BJ (cell line): Measurements from ENCODE around the gene TM2D3. TPM values are rescaled to one million over a fixed set of nuclear protein-coding genes. Genes with fewer than 3 reads are reported as not detected.

ENCODE experiments used
- CTCF ChIA-PET: fragments of 350-600 bp; formaldehyde crosslinking; extraction: SDS; loops from one replicate; lab custom pipeline; 2021; ENCODE audit warnings: antibody characterized with exemption, inconsistent platforms; lab: Yijun Ruan, JAX
- POLR2A ChIA-PET: fragments of 300-600 bp; sonication (Branson Sonifier 250); formaldehyde crosslinking; extraction: SDS; loops from one replicate; lab custom pipeline; 2021; ENCODE audit warnings: antibody characterized with exemption; lab: Charles Lee
- DNase-seq: peaks from one replicate; pipeline ENCODE4 v3.0.0-alpha.2; 2011; ENCODE audit warnings: low read depth
- H3K27me3 ChIP-seq: 2 replicates; pipeline ENCODE4 v1.6.0; 2011; ENCODE audit warnings: low read length; ENCODE audit not compliant: control insufficient read depth, insufficient read depth
- H3K36me3 ChIP-seq: 2 replicates; pipeline ENCODE4 v1.5.1; 2011; ENCODE audit warnings: low read length; ENCODE audit not compliant: control insufficient read depth, insufficient read depth
- H3K4me3 ChIP-seq: 2 replicates; pipeline ENCODE4 v1.5.1; 2011; ENCODE audit warnings: low read depth, mild to moderate bottlenecking, control low read depth, low read length
- CTCF ChIP-seq: IDR thresholded peaks from 2 replicates; pipeline ENCODE4 v1.5.1; 2011; ENCODE audit warnings: low read depth, mild to moderate bottlenecking, control low read depth, inconsistent platforms, low read length, moderate library complexity; ENCODE audit not compliant: insufficient read depth
- polyA plus RNA-seq: library from polyadenylated mRNA; depleted of rRNA; stranded (reverse); fragments of >200 nt; gene quantifications from 2 replicates; pipeline ENCODE4 v1.2.3, GENCODE V29; 2011

Gene TM2D3
- polyA plus RNA-seq, 1 experiment, result 34.7 TPM

DNA sequence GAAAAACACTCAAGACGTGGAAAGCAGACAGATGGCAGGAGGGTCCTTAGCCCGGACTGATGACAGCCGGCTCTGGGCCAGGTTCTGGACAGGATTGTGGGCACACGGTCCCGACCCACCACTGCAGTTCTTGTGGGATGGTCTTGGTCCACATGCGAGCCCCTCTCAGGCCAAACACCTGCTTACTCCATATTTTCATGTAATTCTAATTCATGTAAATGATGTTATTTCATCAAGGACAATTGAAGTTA is 32.6 kb downstream of the TM2D3 start:
- no peak for TF ChIP-seq CTCF
- no peak for DNase-seq
- Histone ChIP-seq H3K27me3 (no peaks in the 10 kb centered on the region), H3K36me3 (no peaks in the 10 kb centered on the region), H3K4me3 (no peak overlapping the region)
- POLR2A ChIA-PET, result no interaction called here
- CTCF ChIA-PET, result no interaction called here

DNA sequence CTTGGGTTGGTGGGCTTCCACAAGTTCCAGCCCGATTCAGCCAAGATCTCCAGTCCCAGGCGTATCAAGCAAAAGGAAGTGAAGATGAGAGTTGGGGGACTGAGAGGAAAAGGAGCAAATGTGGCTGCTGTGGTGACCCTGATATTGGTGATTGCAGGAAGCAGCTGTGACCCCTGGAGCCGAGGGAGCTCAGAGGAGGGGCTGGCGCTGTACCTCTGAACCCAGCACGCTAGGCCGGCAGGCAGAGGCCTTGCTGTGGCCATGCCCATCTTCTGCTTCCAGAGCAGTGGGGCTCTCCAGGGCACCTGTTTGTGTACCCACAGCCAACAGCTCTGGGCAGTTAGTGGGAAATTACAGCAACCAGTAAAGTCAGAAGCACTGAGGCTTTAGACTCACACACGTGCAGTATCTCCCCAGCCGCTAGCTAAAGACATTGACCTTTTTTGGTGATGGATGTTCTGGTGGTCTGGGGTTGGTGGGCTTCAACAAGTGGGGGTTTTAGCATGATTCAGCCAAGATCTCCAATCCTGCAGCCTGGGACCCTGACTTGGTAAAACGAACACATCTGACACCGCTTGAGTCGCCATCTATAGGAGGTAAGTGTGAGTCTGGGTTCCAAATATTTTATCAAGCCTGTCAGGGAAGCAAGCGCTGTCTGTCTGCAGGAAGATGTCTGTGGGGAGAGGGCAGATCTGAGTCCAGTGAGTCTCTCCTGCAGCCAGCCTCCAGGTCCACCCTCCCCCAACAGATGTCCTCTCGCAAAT is 33.1 kb downstream of the TM2D3 start:
- H3K4me3 ChIP-seq, result no peak overlapping the region
- CTCF ChIA-PET, result no interaction called here
- no peaks in the 10 kb centered on the region for H3K27me3 ChIP-seq
- TF ChIP-seq CTCF, result no peak
- POLR2A ChIA-PET, result no interaction called here
- no peaks in the 10 kb centered on the region for H3K36me3 ChIP-seq
- DNase-seq, result no peak

GRCh38 chr15:101618076-101618475 is 34.1 kb downstream of the TM2D3 start:
- no peak for DNase-seq
- no peaks in the 10 kb centered on the region for H3K27me3 ChIP-seq
- CTCF ChIA-PET, result no interaction called here
- no peaks in the 10 kb centered on the region for H3K36me3 ChIP-seq
- no peak overlapping the region for H3K4me3 ChIP-seq
- POLR2A ChIA-PET, result no interaction called here
- TF ChIP-seq CTCF, result no peak

- no peaks in the 10 kb centered on the region for H3K27me3 ChIP-seq
- ChIA-PET CTCF (no interaction called here), POLR2A (no interaction called here)
- no peak for TF ChIP-seq CTCF
- H3K4me3 ChIP-seq, result no peak overlapping the region
- no peak for DNase-seq
- H3K36me3 ChIP-seq, result no peaks in the 10 kb centered on the region
Measured at GRCh38 chr15:101617390-101617965, 34.7 kb downstream of the TM2D3 start.

GRCh38 chr15:101615986-101616848 is 36.0 kb downstream of the TM2D3 start:
- ChIA-PET CTCF (interaction anchor here (0.7 to 1.1 kb wide), 3 partner anchors 10 to 26 kb away, joined by 3 read pairs; no protein-coding TSS in a partner anchor), POLR2A (no interaction called here)
- Histone ChIP-seq H3K27me3 (no peaks in the 10 kb centered on the region), H3K36me3 (no peaks in the 10 kb centered on the region), H3K4me3 (no peak overlapping the region; the same call in 1 of the 2 replicates)
- no peak for TF ChIP-seq CTCF
- peak; percentile 19 for DNase-seq
